AG08396 (cell line): ENCODE results near the gene DBF4B.
"Not testable (repeated sequence)": the region's sequence is repeated elsewhere in the genome, so short reads cannot be mapped to it uniquely, and the experiment has no call there.

Experiments
- DNase-seq: peaks from one replicate; pipeline ENCODE4 v3.0.0; 2012; ENCODE audit warnings: low spot score, mixed read lengths

Gene DBF4B

DNA sequence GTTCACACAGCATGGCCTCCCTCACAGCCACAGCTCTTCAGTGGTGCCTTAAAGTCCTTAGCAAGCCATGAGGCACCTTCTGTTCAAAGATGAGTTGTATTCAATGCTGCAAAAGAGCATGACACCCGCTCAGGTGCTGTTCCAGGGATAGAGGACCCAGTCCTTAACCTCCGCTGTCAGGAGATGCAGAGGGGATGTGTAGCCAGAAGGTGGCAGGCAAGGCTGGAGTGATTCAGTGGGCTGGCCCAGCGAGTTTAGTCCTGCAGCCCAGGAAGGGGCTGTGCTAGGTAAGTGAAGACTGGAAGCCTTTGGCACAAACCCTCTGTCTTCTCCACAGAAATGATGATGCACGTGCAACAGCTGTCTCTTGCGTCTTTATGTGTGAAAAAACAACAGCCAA is 25.3 kb downstream of the DBF4B start:
- DNase-seq, result no peak

DNA sequence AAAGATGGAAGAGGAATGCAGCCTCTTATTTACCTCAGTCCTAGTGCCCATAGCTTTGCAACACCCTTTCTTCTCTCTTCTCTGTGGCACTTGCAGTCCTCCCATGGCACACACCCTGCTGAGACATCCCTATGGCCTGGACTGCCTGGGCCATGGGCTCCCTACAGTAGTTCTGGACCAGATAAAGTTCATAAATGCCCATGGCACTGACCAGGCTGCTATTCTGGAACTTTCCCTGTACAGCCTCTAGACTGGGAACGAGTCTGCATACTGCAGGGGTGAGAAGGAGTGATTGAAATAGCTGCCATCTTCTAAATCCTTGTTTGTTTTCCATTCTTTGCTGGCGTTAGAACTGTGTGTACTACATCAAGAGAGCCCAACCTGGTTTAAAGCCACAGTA is 25.8 kb downstream of the DBF4B start:
- no peak for DNase-seq

DNA sequence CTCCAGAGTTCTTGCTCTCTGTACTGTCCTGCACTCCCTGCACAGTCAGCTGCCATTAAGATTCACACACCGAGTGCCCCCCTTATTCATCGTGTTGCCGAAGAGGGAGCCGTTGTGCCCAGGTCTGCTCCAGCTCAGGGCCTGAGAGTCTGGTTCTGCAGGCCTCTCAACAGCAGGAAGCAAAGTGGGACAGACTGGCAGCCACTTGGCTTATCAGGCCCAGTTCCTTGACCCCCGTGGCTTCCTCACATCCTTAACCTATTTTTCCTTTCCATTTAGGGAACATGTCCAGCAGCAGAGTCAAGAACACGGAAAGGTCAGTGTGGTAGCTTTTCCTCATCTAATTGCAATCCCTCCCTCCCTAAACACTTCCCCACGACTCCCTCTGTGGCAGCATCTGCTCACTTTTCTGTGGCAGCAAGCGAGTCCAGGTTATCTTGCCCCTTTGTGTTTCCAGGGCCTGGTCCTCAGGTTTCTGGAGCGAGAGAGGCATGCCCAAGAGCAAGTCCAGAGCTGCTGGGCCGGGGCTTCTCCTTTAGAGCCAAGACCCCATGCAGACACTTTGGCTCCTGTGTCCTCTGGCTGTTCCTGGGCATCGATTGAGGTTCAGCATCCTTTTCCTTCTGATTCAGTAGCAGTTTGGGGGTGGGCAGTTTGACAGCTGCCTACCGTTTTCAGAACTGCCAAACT is 28.2 kb downstream of the DBF4B start:
- DNase-seq, result no peak

DNA sequence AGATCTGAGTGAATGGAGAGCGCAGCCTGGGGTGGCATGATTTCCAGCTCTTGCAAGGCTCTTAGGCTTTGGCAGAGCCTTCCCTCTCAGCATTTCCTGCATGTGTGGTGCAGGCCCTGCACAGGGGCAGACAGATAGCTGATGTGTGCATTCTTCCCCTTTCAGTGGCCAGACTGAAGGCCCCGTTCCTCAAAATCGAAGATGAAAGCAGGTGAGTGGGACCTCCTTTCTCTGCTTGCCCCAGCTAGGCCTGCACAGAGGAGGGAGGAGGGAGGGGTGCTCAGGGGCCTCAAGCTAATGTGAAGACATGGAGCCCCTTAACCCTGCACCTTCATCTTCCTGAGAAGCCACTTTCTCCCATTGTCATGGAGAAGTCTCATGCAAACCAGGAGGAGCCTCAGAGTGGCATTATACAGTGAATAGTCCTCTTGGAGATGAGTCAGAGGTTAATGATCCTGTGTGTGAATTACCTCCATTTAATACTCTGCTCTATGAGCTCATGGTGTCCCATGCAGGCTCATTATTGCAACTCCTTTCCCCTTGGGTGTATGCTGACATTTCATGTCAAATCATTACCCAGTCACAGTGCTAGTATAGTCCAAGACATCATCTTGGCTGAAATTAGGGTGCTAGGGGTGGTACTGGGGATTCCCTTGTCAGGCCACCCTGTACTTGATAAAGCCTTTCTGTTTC is 29.9 kb downstream of the DBF4B start:
- DNase-seq, result no peak

DNA sequence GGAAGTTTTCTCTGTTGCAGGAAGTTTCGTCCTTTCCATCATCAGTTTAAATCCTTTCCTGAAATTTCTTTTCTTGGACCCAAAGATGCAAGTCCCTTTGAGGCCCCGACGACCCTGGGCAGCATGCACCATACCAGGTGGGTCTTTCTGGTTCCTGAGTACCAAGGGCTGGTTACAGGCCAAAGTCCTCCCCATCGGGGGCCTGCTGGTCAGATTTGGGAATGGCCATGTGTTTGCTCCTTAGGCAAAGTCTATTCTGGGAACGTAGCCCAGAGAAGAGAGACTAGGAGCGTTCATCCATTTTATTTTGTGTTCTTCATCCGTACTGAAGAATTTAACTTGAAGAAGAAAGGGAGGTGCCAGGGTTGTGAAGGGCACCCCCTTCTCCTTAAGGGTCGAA is 32.9 kb downstream of the DBF4B start:
- DNase-seq, result no peak

DNA sequence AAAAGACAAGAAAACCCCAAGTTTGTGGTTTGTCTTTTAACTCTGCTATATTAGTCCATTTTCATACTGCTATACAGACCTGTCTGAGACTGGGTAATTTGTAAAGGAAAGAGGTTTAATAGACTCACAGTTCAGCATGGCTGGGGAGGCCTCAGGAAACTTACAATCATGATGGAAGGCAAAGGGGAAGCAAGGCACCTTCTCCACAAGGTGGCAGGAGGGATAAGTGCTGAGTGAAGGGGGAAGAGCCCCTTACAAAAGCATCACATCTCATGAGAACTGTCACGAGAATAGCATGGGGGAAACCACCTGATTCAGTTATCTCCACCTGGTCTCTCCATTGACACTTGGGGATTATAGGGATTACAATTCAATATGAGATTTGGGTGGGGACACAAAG is 36.8 kb downstream of the DBF4B start:
- DNase-seq, result no peak

DNA sequence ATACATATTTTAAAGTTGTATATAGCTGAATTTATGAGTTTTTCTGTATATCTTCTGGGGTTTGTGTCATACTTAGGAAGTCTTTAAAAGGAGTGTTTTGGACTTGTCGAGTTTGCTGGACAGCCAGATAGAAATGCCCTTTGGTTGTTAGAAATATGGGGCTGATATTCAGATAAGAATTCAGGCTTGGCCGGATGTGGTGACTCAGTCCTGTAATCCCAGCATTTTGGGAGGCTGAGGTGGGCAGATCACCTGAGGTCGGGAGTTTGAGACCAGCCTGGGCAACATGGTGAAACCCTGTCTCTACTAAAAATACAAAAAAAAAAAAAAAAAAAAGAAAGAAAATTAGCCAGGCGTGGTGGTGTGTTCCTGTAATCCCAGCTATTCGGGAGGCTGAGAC is 37.3 kb downstream of the DBF4B start:
- DNase-seq, result not testable (repeated sequence)

DNA sequence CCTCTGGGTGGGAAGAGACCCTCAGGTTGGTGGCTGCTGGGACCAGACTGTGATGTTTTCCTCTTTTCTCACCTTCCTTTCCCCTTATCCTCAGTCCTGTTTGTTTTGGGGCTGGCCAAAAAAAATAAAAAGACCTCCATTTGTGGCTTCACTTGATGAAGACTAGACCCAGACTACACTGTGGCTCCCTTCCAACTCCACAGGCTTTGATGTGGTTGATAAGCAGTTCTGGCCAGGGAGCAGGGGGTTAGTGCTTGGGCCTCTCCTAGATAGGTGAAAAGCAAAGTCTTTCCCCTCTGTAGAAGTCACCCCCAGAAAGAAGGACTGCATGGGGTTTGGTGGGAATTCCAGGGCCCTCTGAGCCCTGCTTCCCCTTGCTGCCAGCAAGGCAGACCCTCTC is 39.1 kb downstream of the DBF4B start:
- DNase-seq, result no peak

DNA sequence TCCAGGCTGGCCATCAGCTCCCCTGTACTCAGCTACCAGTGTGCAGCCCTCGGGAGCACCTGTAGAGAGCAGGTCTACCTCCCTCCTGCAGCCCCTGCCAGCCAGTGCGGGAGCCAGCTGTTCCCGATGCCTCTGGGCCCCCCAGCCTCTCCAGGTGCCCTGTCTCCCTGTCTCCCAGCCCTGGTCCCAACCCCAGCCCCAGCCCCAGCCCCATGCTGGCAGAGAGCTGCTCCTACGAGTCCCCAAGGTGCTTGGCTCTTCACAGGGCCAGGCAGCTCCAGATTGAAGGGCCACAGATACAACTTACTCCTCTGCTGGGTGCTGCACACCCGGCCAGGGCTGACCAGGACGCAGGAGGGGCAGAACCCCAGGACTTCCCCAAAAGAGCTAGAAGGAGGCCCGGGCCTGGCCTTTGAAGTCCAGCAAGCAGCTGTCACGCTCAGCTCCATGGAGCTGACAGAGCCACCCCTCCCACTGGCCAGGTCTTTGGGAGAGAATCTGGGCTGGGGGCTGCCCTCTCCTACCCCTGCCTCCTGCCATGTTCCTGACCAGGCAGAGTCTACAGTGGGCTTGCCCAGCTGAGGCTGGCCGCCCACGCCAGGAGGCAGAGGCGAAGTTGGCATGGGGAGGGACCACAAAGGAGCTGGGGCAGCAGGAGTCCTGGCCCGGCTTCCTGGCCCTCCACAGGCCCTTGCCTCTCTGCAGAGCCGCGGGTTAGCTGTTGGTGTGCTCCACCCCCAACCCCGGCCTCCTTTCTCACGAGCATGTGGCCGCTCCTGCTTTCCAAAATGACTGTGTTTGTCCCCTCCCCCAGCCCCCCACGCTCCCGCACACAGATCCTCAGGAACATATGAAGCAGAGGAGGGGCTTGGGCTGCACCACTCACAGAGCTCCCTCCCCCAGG is 40.9 kb downstream of the DBF4B start:
- DNase-seq, result no peak

DNA sequence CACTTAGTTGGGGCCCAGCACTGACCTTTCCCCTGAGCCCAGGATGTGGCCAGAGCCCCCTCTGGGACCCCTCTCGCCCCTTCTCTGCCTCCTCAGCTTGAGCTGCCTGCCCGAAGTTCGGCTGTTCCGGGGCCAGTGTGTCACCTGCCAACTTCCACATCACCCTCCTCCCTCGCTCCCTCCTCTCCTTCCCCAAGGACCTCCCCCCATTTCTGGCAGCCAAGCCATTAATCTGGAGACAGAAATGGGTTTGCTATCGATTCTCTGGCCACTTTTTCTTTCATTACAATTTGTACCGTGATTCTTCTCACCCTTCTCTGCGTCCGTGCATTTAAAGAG is 41.5 kb downstream of the DBF4B start:
- DNase-seq, result no peak

DNA sequence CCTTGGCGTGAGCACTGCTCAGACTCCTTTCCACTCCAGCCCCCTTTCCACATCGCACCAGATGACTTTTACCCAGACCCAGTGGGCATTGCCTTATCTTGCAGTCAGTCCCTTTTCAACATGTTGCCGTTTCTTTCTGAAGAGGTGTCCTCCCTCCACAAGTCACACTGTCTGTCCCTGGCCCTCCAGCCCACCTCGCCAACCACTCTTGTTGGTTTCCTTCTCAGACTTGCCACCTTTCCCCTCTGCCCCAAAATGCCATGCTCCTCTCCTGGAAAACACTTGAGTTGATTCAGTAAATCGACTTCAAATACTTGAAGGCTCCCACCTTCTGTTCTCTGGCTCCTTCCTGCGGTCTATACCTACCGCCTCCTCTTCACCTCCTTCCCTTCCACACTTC is 42.9 kb downstream of the DBF4B start:
- no peak for DNase-seq

DNA sequence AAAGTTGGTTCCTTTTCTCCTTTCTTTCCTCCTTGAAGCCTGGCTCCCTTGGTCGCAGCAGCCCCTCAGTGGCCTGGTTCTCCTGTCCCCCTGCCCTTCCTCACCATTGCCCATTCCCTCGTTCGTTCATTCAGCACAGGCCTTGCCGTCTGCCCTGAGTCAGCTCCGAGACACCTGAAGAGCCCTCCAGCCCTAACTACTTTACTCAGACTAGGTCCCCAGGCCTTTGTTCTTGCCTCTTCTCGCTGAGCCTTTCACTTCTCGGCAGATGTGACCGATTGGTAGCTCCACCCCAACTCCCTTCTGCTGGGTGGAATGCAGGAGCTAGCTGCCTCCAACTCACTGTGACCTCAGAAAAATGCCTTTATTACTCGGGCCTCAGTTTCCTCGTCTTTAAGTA is 43.3 kb downstream of the DBF4B start:
- DNase-seq, result no peak

DNA sequence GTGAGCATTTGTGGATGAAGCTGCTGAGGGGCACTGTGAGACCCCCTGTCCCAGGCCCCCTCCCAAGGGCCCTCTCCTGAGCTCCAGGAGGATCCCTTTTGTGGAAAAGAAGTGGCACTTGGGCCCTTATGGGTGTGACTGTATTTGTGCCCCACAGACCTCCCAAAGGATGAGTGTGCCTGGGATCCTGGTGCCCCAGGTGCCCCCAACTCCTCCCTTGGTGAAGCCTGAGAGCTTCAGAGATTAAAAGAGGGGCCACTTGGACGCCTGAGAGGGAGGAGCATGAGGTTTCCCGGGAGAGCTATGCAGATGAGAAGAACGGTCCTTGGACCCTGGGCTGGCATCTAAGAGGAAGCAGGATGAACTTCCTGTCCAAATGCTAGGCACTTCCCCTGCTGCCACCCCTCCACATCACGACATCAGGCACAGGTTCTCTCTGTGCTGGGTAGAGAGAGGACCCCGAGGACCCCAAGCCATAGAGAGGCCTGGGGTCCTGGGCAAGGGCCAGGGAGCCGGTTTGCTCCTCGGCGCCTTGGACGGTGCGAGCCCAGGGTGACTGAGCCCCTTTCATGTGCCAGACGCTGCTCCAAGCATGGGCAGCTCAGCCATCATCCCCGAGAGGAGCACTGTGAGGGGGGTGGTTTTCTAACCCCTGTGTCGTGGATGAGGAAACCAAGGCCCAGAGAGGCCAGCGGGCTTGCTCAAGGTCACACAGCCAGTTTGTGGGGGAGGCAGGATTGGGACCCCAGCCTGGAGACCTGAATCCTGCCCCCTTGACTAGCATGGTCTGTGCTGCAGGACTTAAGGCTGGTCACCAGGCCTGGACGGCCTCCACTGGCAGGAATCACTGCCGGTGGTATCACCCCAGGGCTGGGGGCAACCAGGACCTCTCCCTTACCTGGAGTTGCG is 44.7 kb downstream of the DBF4B start:
- no peak for DNase-seq

DNA sequence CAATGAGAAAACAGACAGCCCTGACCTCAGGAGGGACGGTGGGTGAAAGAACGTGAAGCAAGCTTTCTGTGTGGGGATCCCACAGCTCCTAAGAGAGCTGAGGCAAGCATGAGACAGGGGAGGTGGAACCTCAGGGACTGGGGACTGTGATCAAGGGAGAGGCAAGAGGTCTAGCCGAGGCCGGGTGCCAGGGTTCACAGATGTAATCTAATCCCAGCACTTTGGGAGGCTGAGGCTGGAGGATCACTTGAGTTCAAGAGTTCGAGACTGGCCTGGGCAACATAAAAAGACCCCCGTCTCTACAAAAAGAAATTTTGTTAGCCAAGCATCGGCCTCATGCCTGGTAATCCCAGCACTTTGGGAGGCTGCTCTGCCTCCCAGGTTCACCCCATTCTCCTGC is 45.8 kb downstream of the DBF4B start:
- no peak for DNase-seq

DNA sequence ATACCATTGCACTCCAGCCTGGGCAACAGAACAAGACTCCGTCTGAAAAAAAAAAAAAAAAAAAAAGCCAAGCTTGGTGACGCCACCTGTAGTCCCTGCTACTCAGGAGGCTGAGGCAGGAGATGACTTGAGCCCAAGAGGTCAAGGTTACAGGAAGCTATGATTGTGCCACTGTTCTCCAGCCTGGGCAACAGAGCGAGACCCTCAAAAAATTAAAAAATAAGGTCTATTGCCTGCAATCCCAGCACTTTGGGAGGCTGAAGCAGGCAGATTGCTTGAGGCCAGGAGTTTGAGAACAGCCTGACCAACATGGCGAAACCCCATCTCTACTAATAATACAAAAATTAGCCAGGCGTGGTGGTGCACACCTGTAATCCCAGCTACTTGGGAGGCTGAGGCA is 46.7 kb downstream of the DBF4B start:
- not testable (repeated sequence) for DNase-seq

DNA sequence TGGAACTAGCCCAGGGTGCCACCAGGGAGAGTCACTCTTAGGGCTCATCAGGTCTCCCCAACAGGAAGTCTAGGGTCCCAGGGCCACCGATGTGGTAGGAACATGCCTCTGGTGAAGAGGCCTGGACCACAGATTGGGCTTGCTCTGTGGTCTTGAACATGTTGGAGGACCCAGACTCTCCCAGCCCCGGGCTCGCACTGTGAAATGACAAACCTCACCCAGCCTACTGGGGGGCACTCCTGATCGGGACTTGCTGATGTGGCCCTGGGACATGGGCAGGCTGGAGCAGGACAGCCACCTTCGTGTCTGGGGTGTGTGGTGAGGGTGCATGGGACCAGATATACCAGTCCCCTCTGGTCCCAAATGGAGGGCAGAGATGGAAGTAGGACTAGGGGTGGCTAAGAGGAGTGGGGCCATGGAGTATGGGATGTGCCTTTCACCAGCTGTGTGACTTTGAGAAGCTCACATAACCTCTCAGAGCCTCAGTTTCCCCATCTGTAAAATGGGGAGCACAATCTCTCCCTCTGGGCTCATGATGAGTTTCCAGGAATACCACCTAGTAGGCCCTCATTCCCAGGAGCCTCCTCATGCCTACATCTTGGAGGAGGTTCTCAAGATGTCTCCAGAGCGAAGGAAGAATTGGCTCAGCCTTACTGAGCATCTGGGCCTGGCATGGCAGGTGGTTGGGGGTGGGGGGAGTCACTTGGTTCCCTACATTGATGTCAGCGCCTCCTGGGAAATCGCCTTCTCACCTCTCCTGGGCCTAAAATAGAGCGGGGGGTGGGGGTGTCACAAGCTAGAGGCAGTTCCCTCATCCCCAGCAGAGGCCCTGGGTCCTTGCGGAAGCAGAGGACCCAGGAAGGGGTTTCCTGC is 48.8 kb downstream of the DBF4B start:
- no peak for DNase-seq

DNA sequence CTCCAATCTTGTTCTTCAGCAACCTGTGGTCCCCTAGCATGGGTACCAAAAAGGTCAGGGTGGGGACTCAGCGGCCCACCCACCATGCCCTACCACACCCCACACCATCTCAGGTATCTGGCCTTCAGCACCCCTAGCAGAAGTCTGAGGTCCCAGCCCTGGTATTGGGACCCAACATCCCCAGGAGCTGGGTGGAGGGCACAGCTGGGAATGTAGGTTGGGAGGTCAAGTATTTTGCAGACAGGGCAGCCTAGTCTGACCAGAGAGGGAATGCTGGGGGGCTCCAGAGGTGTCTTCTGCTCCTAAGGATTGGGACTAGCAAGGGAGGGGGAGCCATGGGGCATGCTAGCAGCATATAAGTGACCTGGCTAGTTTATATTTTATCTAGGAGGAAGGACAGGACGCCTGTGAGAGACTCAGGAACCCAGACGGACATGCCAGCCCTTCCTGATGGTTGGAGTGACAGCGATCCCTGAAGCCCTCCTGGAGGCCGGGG is 49.5 kb downstream of the DBF4B start:
- no peak for DNase-seq

DNA sequence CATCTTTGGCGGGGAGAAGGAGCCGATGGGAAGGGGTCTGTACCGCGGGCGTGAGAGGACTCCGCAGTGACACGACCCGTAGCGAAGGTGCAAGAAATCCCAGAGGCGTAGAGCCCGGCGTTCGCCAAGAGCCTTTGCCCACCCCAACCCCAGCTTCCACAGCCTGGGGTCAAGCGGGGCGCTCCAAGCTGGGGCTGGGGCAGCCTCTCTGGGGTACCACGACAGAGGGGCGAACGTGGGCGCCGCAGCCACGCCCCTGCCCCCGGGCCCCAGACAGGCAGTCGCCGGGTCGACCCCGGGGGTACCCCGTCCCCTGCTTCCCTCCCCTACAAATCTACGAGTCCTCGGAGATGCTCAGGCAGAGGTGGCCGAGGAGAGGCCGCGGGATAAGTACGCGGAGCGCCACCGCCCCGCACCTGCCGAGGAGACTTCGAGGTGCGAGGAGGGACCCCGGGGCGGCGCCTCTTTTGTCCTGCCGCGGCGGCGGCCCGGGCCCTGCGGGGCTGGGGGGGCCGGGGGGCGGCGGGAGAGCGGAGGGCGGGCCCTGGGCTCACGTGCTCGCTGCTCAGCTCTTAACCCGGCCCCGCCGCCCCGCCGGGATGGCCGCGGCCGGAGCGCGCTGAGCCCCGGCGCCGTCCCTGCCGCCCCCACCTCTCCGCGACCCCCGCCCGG is 50.1 kb downstream of the DBF4B start, which contains the start of gene ADAM11:
Gene ADAM11, plus strand, starts transcription at position 575 of the 672 bp plus-strand sequence. CDS start 212 bp downstream, outside the sequence.
- peak; percentile 81 for DNase-seq

DNA sequence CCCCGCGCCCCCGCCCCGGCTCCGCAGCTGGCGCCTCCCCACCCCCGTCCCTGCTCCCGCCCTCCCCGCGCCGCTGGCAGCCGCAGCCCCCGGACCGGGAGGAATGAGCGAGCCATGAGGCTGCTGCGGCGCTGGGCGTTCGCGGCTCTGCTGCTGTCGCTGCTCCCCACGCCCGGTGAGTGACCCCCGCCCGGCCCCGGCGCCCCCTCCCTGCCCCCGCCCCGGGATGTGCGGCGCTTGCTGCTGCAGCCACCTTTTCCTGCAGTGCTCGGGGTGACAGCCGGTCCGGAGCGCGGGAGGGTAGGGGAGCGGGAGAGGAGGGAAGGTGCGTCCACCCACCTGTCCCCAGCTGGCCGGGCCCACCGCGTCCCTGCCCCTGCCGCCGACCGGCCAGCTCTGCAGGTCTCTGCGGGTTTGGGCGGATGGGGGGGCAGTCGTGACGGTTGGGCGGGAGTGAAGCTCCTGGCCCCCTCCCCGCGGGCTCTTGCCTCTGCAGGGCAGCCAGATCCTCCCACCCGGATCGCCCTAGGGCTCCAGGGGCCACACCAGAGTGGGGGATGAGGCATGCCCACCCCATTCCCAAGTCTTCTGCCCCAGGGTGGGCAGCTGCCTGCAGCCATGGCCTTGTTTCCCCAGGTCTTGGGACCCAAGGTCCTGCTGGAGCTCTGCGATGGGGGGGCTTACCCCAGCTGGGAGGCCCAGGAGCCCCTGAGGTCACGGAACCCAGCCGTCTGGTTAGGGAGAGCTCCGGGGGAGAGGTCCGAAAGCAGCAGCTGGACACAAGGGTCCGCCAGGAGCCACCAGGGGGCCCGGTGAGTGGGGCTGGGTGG is 50.8 kb downstream of the DBF4B start:
- no peak for DNase-seq
